SK-N-SH (cell line): ENCODE data around the gene SERPINC1. TPM values are rescaled to one million over a fixed set of nuclear protein-coding genes. Genes with fewer than 3 reads are reported as not detected.

ENCODE experiments used
- CTCF ChIA-PET: fragments of 300-600, 350-600 bp; formaldehyde crosslinking; extraction: SDS; loops from one replicate; lab custom pipeline; 2021; lab: Yijun Ruan, JAX
- POLR2A ChIA-PET: fragments of 350-600 bp; sonication (Branson Sonifier 250); formaldehyde crosslinking; extraction: SDS; loops from one replicate; lab custom pipeline; 2020; ENCODE audit warnings: antibody characterized with exemption, inconsistent platforms; lab: Yijun Ruan, JAX
- DNase-seq: peaks from one replicate; pipeline ENCODE4 v3.0.0; 2012
- H2AFZ ChIP-seq: fragments of 200-600 bp; sonication (generic); 2 replicates; pipeline ENCODE4 v1.8.1; 2016; ENCODE audit warnings: antibody characterized with exemption, mild to moderate bottlenecking, low read depth
- H3F3A ChIP-seq: fragments of 200-600 bp; sonication (generic); replicated peaks from 2 replicates; pipeline ENCODE3; 2016; ENCODE audit warnings: antibody characterized with exemption, mild to moderate bottlenecking; ENCODE audit not compliant: insufficient read depth
- H3K27ac ChIP-seq, 2 experiments: fragments of 200-500 bp in 1 of 2; fragments of 200-600 bp in 1 of 2; sonication (Bioruptor generic) in 1 of 2; sonication (generic), shearing (Covaris generic) in 1 of 2; 2 replicates each; pipeline versions ENCODE4 v1.5.1 to v1.6.1; 2014 to 2016; ENCODE audit warnings: low read depth in 2 of 2, inconsistent platforms in 1 of 2, low read length in 1 of 2, mild to moderate bottlenecking in 1 of 2, mixed read lengths in 1 of 2
- H3K27me3 ChIP-seq: fragments of 200-600 bp; sonication (generic), shearing (Covaris generic); 2 replicates; pipeline ENCODE4 v1.6.1; 2016; ENCODE audit warnings: mixed run types; ENCODE audit not compliant: insufficient read depth
- H3K36me3 ChIP-seq, 2 experiments: fragments of 200-500 bp in 1 of 2; fragments of 200-600 bp in 1 of 2; sonication (Bioruptor generic) in 1 of 2; sonication (generic) in 1 of 2; replicated peaks in 1 of 2; 2 replicates each; pipeline versions ENCODE3 to v1.5.1; 2014 to 2016; ENCODE audit warnings: low read length in 1 of 2, mild to moderate bottlenecking in 1 of 2; ENCODE audit not compliant: insufficient read depth in 2 of 2, control insufficient read depth in 1 of 2
- H3K4me1 ChIP-seq, 2 experiments: fragments of 200-500 bp in 1 of 2; fragments of 200-600 bp in 1 of 2; sonication (Bioruptor generic) in 1 of 2; sonication (generic), shearing (Covaris generic) in 1 of 2; 2 replicates each; pipeline versions ENCODE4 v1.5.1 to v1.6.1; 2014 to 2016; ENCODE audit warnings: low read depth in 1 of 2, low read length in 1 of 2, mixed run types in 1 of 2; ENCODE audit not compliant: insufficient read depth in 2 of 2, control insufficient read depth in 1 of 2
- H3K4me2 ChIP-seq: fragments of 200-600 bp; sonication (generic), shearing (Covaris generic); 2 replicates; pipeline ENCODE4 v1.6.1; 2017; ENCODE audit warnings: mixed run types
- H3K4me3 ChIP-seq, 2 experiments: fragments of 200-500 bp in 1 of 2; fragments of 200-600 bp in 1 of 2; sonication (Bioruptor generic) in 1 of 2; sonication (generic), shearing (Covaris generic) in 1 of 2; 2 replicates each; pipeline versions ENCODE4 v1.5.1 to v1.8.1; 2014 to 2016; ENCODE audit warnings: low read depth in 2 of 2, inconsistent platforms in 1 of 2, low read length in 1 of 2, mild to moderate bottlenecking in 1 of 2, mixed read lengths in 1 of 2, moderate library complexity in 1 of 2
- H3K79me2 ChIP-seq: fragments of 200-600 bp; sonication (generic); 2 replicates; pipeline ENCODE4 v1.8.1; 2017; ENCODE audit warnings: mild to moderate bottlenecking; ENCODE audit not compliant: insufficient read depth
- H3K9ac ChIP-seq: fragments of 200-600 bp; sonication (generic); 2 replicates; pipeline ENCODE4 v1.6.1; 2017; ENCODE audit warnings: mixed run types
- H3K9me2 ChIP-seq: fragments of 200-600 bp; sonication (generic); 2 replicates; pipeline ENCODE4 v1.6.1; 2017; ENCODE audit warnings: mixed run types
- H3K9me3 ChIP-seq: fragments of 200-600 bp; sonication (generic); 2 replicates; pipeline ENCODE4 v1.6.1; 2017; ENCODE audit warnings: mixed run types, mild to moderate bottlenecking, moderate library complexity
- H4K20me1 ChIP-seq: fragments of 200-600 bp; sonication (generic); 2 replicates; pipeline ENCODE4 v1.6.1; 2017; ENCODE audit warnings: mild to moderate bottlenecking, mixed run types; ENCODE audit not compliant: insufficient read depth
- ELF1 ChIP-seq: IDR thresholded peaks from 2 replicates; pipeline ENCODE4 v1.4.0; 2012
- EP300 ChIP-seq, 2 experiments: IDR thresholded peaks; 2 replicates each; pipeline versions ENCODE4 v1.4.0 to v1.6.1; 2012; ENCODE audit warnings: borderline replicate concordance in 1 of 2, low read depth in 1 of 2, low read length in 1 of 2
- FOSL2 ChIP-seq: IDR thresholded peaks from 2 replicates; pipeline ENCODE4 v1.4.0; 2012; ENCODE audit warnings: low read depth, mild to moderate bottlenecking, moderate library complexity, borderline replicate concordance
- IRF3 ChIP-seq: fragments of 150-350 bp; IDR thresholded peaks from 2 replicates; pipeline ENCODE4 v1.6.1; 2016; ENCODE audit warnings: mild to moderate bottlenecking, low read depth, low read length
- MXI1 ChIP-seq: IDR thresholded peaks from 2 replicates; pipeline ENCODE4 v1.6.1; 2012; ENCODE audit warnings: mild to moderate bottlenecking, low read depth, low read length, improper control_type of control experiment
- POLR2AphosphoS5 ChIP-seq: IDR thresholded peaks from 2 replicates; pipeline ENCODE4 v1.6.1; 2012; ENCODE audit warnings: low read depth, low read length
- RAD21 ChIP-seq: IDR thresholded peaks from 2 replicates; pipeline ENCODE4 v1.6.1; 2012; ENCODE audit warnings: mild to moderate bottlenecking, low read length
- REST ChIP-seq: IDR thresholded peaks from 2 replicates; pipeline ENCODE4 v1.6.1; 2012; ENCODE audit warnings: mild to moderate bottlenecking, low read depth, low read length, moderate library complexity
- WGBS: methylation state at CpG from one replicate; pipeline ENCODE4 v1.1.6; 2017; ENCODE audit warnings: low lambda C conversion rate; 5-methylcytosine and 5-hydroxymethylcytosine counted together
- polyA plus RNA-seq, 3 experiments: library from polyadenylated mRNA; depleted of rRNA; stranded (reverse); fragments of >200 nt; gene quantifications; 2 replicates each; pipeline ENCODE4 v1.2.3, GENCODE V29; 2012
- TF ChIP-seq, protein P1 (sequence below): IDR thresholded peaks from 2 replicates; pipeline ENCODE4 v1.4.0; 2012; ENCODE audit warnings: low read depth
- TF ChIP-seq, protein P2 (sequence below): fragments of 150-350 bp; IDR thresholded peaks from 2 replicates; pipeline ENCODE4 v1.6.1; 2017; ENCODE audit warnings: antibody characterized with exemption, low read length, low read depth, borderline replicate concordance

SERPINC1 gene
- polyA plus RNA-seq, 1 of the 3 experiments (the other 2 are of a cell fraction), result 0.08 TPM

GRCh38 chr1:173887627-173888026 is 29.5 kb downstream of the SERPINC1 start:
- H3K36me3 ChIP-seq, result peaks cover 38 to 56% of the 10 kb centered on the region in 2 experiments
- H3K9me3 ChIP-seq, result no peaks in the 10 kb centered on the region
- TF ChIP-seq MXI1, result no peak
- TF ChIP-seq, protein P1, sequence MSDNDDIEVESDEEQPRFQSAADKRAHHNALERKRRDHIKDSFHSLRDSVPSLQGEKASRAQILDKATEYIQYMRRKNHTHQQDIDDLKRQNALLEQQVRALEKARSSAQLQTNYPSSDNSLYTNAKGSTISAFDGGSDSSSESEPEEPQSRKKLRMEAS, result no peak
- TF ChIP-seq FOSL2, result no peak
- TF ChIP-seq REST, result no peak
- TF ChIP-seq EP300 (IDR thresholded peaks at IDR 0.05; ENCODE audit: borderline replicate concordance in 1 of 2, low read depth in 1 of 2, low read length in 1 of 2), result no peak
- TF ChIP-seq POLR2AphosphoS5, result no peak
- no peak for TF ChIP-seq RAD21
- TF ChIP-seq ELF1, result no peak
- TF ChIP-seq IRF3, result no peak
- TF ChIP-seq, protein P2, sequence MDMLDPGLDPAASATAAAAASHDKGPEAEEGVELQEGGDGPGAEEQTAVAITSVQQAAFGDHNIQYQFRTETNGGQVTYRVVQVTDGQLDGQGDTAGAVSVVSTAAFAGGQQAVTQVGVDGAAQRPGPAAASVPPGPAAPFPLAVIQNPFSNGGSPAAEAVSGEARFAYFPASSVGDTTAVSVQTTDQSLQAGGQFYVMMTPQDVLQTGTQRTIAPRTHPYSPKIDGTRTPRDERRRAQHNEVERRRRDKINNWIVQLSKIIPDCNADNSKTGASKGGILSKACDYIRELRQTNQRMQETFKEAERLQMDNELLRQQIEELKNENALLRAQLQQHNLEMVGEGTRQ, result no peak
- peaks cover 3% of the 10 kb centered on the region; the same call in 1 of the 2 replicates for H3K79me2 ChIP-seq
- no peaks in the 10 kb centered on the region for H3K27me3 ChIP-seq
- no peak overlapping the region for H3K4me2 ChIP-seq
- ChIA-PET POLR2A (interaction anchor here (1.5 kb wide), 1 partner anchor 19 kb away, joined by 5 read pairs; the partner anchor contains the start of gene ZBTB37), CTCF (no interaction called here)
- H3K9me2 ChIP-seq, result no peaks in the 10 kb centered on the region
- no peak overlapping the region for H3K9ac ChIP-seq
- no peak for DNase-seq
- no peaks in the 10 kb centered on the region for H3K4me1 ChIP-seq
- H2AFZ ChIP-seq, result no peak overlapping the region
- 87% methylated on average over 2 of the region's 2 CpGs for WGBS
- no peak overlapping the region for H3K4me3 ChIP-seq
- no peaks in the 10 kb centered on the region for H3F3A ChIP-seq
- H4K20me1 ChIP-seq, result no peaks in the 10 kb centered on the region
- H3K27ac ChIP-seq, result no peak overlapping the region
